ENCODE measurements around the gene EDNRB. TPM values are rescaled to one million over a fixed set of nuclear protein-coding genes. Genes with fewer than 3 reads are reported as not detected.

EDNRB gene
- total and polyA plus RNA-seq, 2 of the 8 experiments (the other 6 are each of a cell fraction or from before 2014, with no cell fraction given): 15.8 to 73.2 TPM

- TF ChIP-seq, protein P1, sequence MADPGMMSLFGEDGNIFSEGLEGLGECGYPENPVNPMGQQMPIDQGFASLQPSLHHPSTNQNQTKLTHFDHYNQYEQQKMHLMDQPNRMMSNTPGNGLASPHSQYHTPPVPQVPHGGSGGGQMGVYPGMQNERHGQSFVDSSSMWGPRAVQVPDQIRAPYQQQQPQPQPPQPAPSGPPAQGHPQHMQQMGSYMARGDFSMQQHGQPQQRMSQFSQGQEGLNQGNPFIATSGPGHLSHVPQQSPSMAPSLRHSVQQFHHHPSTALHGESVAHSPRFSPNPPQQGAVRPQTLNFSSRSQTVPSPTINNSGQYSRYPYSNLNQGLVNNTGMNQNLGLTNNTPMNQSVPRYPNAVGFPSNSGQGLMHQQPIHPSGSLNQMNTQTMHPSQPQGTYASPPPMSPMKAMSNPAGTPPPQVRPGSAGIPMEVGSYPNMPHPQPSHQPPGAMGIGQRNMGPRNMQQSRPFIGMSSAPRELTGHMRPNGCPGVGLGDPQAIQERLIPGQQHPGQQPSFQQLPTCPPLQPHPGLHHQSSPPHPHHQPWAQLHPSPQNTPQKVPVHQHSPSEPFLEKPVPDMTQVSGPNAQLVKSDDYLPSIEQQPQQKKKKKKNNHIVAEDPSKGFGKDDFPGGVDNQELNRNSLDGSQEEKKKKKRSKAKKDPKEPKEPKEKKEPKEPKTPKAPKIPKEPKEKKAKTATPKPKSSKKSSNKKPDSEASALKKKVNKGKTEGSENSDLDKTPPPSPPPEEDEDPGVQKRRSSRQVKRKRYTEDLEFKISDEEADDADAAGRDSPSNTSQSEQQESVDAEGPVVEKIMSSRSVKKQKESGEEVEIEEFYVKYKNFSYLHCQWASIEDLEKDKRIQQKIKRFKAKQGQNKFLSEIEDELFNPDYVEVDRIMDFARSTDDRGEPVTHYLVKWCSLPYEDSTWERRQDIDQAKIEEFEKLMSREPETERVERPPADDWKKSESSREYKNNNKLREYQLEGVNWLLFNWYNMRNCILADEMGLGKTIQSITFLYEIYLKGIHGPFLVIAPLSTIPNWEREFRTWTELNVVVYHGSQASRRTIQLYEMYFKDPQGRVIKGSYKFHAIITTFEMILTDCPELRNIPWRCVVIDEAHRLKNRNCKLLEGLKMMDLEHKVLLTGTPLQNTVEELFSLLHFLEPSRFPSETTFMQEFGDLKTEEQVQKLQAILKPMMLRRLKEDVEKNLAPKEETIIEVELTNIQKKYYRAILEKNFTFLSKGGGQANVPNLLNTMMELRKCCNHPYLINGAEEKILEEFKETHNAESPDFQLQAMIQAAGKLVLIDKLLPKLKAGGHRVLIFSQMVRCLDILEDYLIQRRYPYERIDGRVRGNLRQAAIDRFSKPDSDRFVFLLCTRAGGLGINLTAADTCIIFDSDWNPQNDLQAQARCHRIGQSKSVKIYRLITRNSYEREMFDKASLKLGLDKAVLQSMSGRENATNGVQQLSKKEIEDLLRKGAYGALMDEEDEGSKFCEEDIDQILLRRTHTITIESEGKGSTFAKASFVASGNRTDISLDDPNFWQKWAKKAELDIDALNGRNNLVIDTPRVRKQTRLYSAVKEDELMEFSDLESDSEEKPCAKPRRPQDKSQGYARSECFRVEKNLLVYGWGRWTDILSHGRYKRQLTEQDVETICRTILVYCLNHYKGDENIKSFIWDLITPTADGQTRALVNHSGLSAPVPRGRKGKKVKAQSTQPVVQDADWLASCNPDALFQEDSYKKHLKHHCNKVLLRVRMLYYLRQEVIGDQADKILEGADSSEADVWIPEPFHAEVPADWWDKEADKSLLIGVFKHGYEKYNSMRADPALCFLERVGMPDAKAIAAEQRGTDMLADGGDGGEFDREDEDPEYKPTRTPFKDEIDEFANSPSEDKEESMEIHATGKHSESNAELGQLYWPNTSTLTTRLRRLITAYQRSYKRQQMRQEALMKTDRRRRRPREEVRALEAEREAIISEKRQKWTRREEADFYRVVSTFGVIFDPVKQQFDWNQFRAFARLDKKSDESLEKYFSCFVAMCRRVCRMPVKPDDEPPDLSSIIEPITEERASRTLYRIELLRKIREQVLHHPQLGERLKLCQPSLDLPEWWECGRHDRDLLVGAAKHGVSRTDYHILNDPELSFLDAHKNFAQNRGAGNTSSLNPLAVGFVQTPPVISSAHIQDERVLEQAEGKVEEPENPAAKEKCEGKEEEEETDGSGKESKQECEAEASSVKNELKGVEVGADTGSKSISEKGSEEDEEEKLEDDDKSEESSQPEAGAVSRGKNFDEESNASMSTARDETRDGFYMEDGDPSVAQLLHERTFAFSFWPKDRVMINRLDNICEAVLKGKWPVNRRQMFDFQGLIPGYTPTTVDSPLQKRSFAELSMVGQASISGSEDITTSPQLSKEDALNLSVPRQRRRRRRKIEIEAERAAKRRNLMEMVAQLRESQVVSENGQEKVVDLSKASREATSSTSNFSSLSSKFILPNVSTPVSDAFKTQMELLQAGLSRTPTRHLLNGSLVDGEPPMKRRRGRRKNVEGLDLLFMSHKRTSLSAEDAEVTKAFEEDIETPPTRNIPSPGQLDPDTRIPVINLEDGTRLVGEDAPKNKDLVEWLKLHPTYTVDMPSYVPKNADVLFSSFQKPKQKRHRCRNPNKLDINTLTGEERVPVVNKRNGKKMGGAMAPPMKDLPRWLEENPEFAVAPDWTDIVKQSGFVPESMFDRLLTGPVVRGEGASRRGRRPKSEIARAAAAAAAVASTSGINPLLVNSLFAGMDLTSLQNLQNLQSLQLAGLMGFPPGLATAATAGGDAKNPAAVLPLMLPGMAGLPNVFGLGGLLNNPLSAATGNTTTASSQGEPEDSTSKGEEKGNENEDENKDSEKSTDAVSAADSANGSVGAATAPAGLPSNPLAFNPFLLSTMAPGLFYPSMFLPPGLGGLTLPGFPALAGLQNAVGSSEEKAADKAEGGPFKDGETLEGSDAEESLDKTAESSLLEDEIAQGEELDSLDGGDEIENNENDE (IDR thresholded peaks at IDR 0.05; ENCODE audit: insufficient replicate concordance, low read length): peak; percentile 98
- TF ChIP-seq CHD2 (IDR thresholded peaks at IDR 0.05; ENCODE audit: low read length) (no peak; the same call in 1 of the 2 replicates), SP4 (IDR thresholded peaks at IDR 0.05; ENCODE audit: low read length) (no peak), GABPA (IDR thresholded peaks at IDR 0.05; ENCODE audit: borderline replicate concordance, insufficient read depth, low read length) (no peak), POU5F1 (IDR thresholded peaks at IDR 0.05; ENCODE audit: low read depth, low read length) (peak; percentile 74; the same call in 1 of the 2 replicates), RFX5 (IDR thresholded peaks at IDR 0.05; ENCODE audit: borderline replicate concordance, low read depth, low read length) (no peak), EGR1 (IDR thresholded peaks at IDR 0.05; ENCODE audit: borderline replicate concordance, low read depth, low read length) (no peak), NANOG (IDR thresholded peaks at IDR 0.05; ENCODE audit: insufficient read depth, low read depth, low read length, poor library complexity, severe bottlenecking) (peak; percentile 97)
- TF ChIP-seq, protein P2, sequence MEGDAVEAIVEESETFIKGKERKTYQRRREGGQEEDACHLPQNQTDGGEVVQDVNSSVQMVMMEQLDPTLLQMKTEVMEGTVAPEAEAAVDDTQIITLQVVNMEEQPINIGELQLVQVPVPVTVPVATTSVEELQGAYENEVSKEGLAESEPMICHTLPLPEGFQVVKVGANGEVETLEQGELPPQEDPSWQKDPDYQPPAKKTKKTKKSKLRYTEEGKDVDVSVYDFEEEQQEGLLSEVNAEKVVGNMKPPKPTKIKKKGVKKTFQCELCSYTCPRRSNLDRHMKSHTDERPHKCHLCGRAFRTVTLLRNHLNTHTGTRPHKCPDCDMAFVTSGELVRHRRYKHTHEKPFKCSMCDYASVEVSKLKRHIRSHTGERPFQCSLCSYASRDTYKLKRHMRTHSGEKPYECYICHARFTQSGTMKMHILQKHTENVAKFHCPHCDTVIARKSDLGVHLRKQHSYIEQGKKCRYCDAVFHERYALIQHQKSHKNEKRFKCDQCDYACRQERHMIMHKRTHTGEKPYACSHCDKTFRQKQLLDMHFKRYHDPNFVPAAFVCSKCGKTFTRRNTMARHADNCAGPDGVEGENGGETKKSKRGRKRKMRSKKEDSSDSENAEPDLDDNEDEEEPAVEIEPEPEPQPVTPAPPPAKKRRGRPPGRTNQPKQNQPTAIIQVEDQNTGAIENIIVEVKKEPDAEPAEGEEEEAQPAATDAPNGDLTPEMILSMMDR (IDR thresholded peaks at IDR 0.05; ENCODE audit: control extremely low read depth in 1 of 3, insufficient read depth in 1 of 3, low read depth in 1 of 3, low read length in 3 of 3): no peak
Measured at GRCh38 chr13:77853703-77854102, 64.9 kb downstream of the EDNRB start (continued).

Data from H1 (cell line).